GM19372 (cell line): ENCODE data around the gene ULBP1.
A peak's percentile ranks its signal among the peaks of the same experiment; 100 is the strongest.
"Not testable (repeated sequence)": the region's sequence is repeated elsewhere in the genome, so short reads cannot be mapped to it uniquely, and the experiment has no call there.

Experiments
- ATAC-seq: cut with Tn5 transposase; IDR thresholded peaks from one replicate; pipeline ENCODE4 v1.9.1; 2021; ENCODE audit warnings: mild to moderate bottlenecking, low read depth, moderate library complexity; ENCODE audit not compliant: unreplicated experiment

Gene ULBP1

GRCh38 chr6:150001295-150002008 lies 37.7 kb downstream of the ULBP1 start:
- ATAC-seq, result peak; percentile 32

GRCh38 chr6:150002710-150003109 lies 39.0 kb downstream of the ULBP1 start:
- ATAC-seq, result no peak

GRCh38 chr6:150003599-150003998 lies 39.9 kb downstream of the ULBP1 start:
- not testable (repeated sequence) for ATAC-seq

- ATAC-seq, result peak; percentile 22
Measured at GRCh38 chr6:150004101-150004782, 40.5 kb downstream of the ULBP1 start.

GRCh38 chr6:150004783-150005717 lies 41.3 kb downstream of the ULBP1 start:
- ATAC-seq, result peak; percentile 66

GRCh38 chr6:150005761-150006651 lies 42.3 kb downstream of the ULBP1 start:
- ATAC-seq, result no peak

GRCh38 chr6:150006961-150007464 lies 43.3 kb downstream of the ULBP1 start:
- no peak for ATAC-seq

- no peak for ATAC-seq
Measured at GRCh38 chr6:150008588-150008987, 44.8 kb downstream of the ULBP1 start.

- ATAC-seq, result not testable (repeated sequence)
Measured at GRCh38 chr6:150012846-150013784, 49.4 kb downstream of the ULBP1 start.

- ATAC-seq, result not testable (repeated sequence)
Measured at GRCh38 chr6:150013785-150014622, 50.3 kb downstream of the ULBP1 start.

- not testable (repeated sequence) for ATAC-seq
Measured at GRCh38 chr6:150014623-150015280, 51.0 kb downstream of the ULBP1 start.

- ATAC-seq, result not testable (repeated sequence)
Measured at GRCh38 chr6:150015281-150016001, 51.7 kb downstream of the ULBP1 start.

GRCh38 chr6:150016324-150017185 lies 52.8 kb downstream of the ULBP1 start:
- no peak for ATAC-seq

GRCh38 chr6:150017186-150017521 lies 53.4 kb downstream of the ULBP1 start:
- not testable (repeated sequence) for ATAC-seq

GRCh38 chr6:150018846-150019580 lies 55.3 kb downstream of the ULBP1 start:
- no peak for ATAC-seq
